K562 (cell line): ENCODE results near the gene CHST1. TPM values are rescaled to one million over a fixed set of nuclear protein-coding genes. Genes with fewer than 3 reads are reported as not detected.

Experiments used
- ATAC-seq: fragments of 200-7000 bp; cut with Tn5 transposase; 3 replicates; pipeline ENCODE4 v1.9.1; 2020; ENCODE audit warnings: moderate library complexity
- BruUV-seq: library from RNA; stranded (reverse); fragments of 400-500 nt; replicated peaks from 2 replicates; lab custom pipeline; 2021; lab: Mats Ljungman, UMichigan
- CTCF ChIA-PET: fragments of 300-600 bp; formaldehyde crosslinking; extraction: SDS; loops from one replicate; lab custom pipeline; 2021; ENCODE audit warnings: low intra/inter-chr PET ratio; lab: Yijun Ruan, JAX
- POLR2A ChIA-PET: fragments of 300-600, 350-650 bp; sonication (Branson Sonifier 250); formaldehyde crosslinking; extraction: SDS; loops from one replicate; lab custom pipeline; 2021; ENCODE audit warnings: antibody characterized with exemption, inconsistent platforms; lab: Yijun Ruan, JAX
- DNase-seq, 4 experiments: peaks; one replicate each; pipeline versions ENCODE4 v3.0.0 to v3.0.0-alpha.2; 2011 to 2018; ENCODE audit warnings: low spot score in 3 of 4, mixed read lengths in 3 of 4; ENCODE audit errors: extremely low read depth in 1 of 4
- FAIRE-seq: peaks from 2 replicates; lab custom pipeline; 2011; peaks lifted over from hg19 to GRCh38; lab: Jason Lieb, UNC
- H2AFZ ChIP-seq: 2 replicates; pipeline ENCODE4 v1.6.0; 2011; ENCODE audit warnings: low read depth, low read length, control low read depth, inconsistent platforms
- H3K27ac ChIP-seq: fragments of 200-600 bp; 3 replicates; pipeline ENCODE4 v1.8.0; 2011; ENCODE audit warnings: low read depth, mild to moderate bottlenecking, control low read depth, inconsistent platforms, low read length, moderate library complexity, mixed read lengths; ENCODE audit errors: extremely low read depth
- H3K27me3 ChIP-seq, 2 experiments: fragments of 300-600 bp in 1 of 2; 2 replicates in 1 of 2; 3 replicates in 1 of 2; pipeline versions ENCODE4 v1.6.0 to v1.8.0; 2011; ENCODE audit warnings: inconsistent platforms in 2 of 2, low read length in 2 of 2, mild to moderate bottlenecking in 1 of 2, mixed read lengths in 1 of 2, moderate library complexity in 1 of 2; ENCODE audit not compliant: control insufficient read depth in 2 of 2, insufficient read depth in 2 of 2
- H3K36me3 ChIP-seq: fragments of 300-600 bp; 3 replicates; pipeline ENCODE4 v1.8.0; 2011; ENCODE audit warnings: mild to moderate bottlenecking, low read length, inconsistent platforms; ENCODE audit not compliant: control insufficient read depth, insufficient read depth
- H3K4me1 ChIP-seq, 2 experiments: fragments of 200-600 bp in 1 of 2; replicated peaks in 1 of 2; 2 replicates in 1 of 2; 3 replicates in 1 of 2; pipeline versions ENCODE4 v1.5.1 to v1.8.0; 2011; ENCODE audit warnings: inconsistent platforms in 2 of 2, low read length in 2 of 2, mild to moderate bottlenecking in 1 of 2, mixed read lengths in 1 of 2, moderate library complexity in 1 of 2; ENCODE audit not compliant: control insufficient read depth in 2 of 2, insufficient read depth in 2 of 2
- H3K4me2 ChIP-seq: 2 replicates; pipeline ENCODE4 v1.6.1; 2011; ENCODE audit warnings: low read length, control low read depth, inconsistent platforms, mixed read lengths; ENCODE audit not compliant: insufficient read depth
- H3K4me3 ChIP-seq: fragments of 200-600 bp; sonication (generic), shearing (Covaris generic); 2 replicates; pipeline ENCODE4 v1.5.1; 2016; ENCODE audit warnings: control low read depth, inconsistent platforms
- H3K79me2 ChIP-seq: fragments of 200-600 bp; 3 replicates; pipeline ENCODE4 v1.8.0; 2011; ENCODE audit warnings: low read length, inconsistent platforms; ENCODE audit not compliant: control insufficient read depth, insufficient read depth
- H3K9ac ChIP-seq, 2 experiments: 2 replicates each; pipeline versions ENCODE4 v1.6.0 to v1.6.1; 2011; ENCODE audit warnings: low read depth in 2 of 2, low read length in 2 of 2, control low read depth in 1 of 2, inconsistent platforms in 1 of 2, mild to moderate bottlenecking in 1 of 2, mixed read lengths in 1 of 2; ENCODE audit not compliant: insufficient read depth in 1 of 2
- H3K9me1 ChIP-seq: one replicate; pipeline ENCODE4 v1.6.0; 2011; ENCODE audit warnings: inconsistent platforms, mild to moderate bottlenecking, low read length, moderate library complexity; ENCODE audit not compliant: control insufficient read depth, insufficient read depth
- H3K9me3 ChIP-seq: replicated peaks from 2 replicates; pipeline ENCODE4 v1.5.1; 2011; ENCODE audit warnings: low read depth, low read length, inconsistent platforms; ENCODE audit not compliant: control insufficient read depth, insufficient read depth
- H4K20me1 ChIP-seq: replicated peaks from 2 replicates; pipeline ENCODE4 v1.6.1; 2011; ENCODE audit warnings: low read length, inconsistent platforms, mixed read lengths; ENCODE audit not compliant: control insufficient read depth, insufficient read depth
- ATF3 ChIP-seq, 2 experiments: fragments of 450-650 bp in 1 of 2; sonication (generic) in 1 of 2; formaldehyde crosslinking in 1 of 2; IDR thresholded peaks in 1 of 2; conservative IDR thresholded peaks in 1 of 2; 2 replicates each; pipeline versions ENCODE4 v1.6.1 to v1.8.1; 2016 to 2023; ENCODE audit warnings: mild to moderate bottlenecking in 2 of 2, moderate library complexity in 2 of 2, inconsistent platforms in 1 of 2, missing genetic modification reagents in 1 of 2
- ATF7 ChIP-seq: fragments of 450-650 bp; IDR thresholded peaks from 2 replicates; pipeline ENCODE4 v1.7.1; 2014; ENCODE audit warnings: mild to moderate bottlenecking, moderate library complexity
- CTCF ChIP-seq, 3 experiments: IDR thresholded peaks in 2 of 3; conservative IDR thresholded peaks in 1 of 3; 2 replicates each; pipeline ENCODE4 v1.5.1; 2011 to 2012; ENCODE audit warnings: low read length in 3 of 3, mild to moderate bottlenecking in 3 of 3, control low read depth in 2 of 3, improper control_type of control experiment in 1 of 3, inconsistent platforms in 1 of 3, low read depth in 1 of 3, mixed read lengths in 1 of 3, moderate library complexity in 1 of 3; ENCODE audit not compliant: insufficient read depth in 2 of 3
- FUS ChIP-seq: fragments of 200-400 bp; formaldehyde crosslinking; optimal IDR thresholded peaks from 2 replicates; pipeline ENCODE3; 2017; ENCODE audit warnings: low read depth, low read length
- MCM5 ChIP-seq: fragments of 450-650 bp; IDR thresholded peaks from 2 replicates; pipeline ENCODE4 v1.6.1; 2016; ENCODE audit warnings: low read depth
- MED1 ChIP-seq: sonication (generic); formaldehyde crosslinking; IDR thresholded peaks from 2 replicates; pipeline ENCODE4 v1.8.1; 2023; ENCODE audit warnings: missing genetic modification reagents, borderline replicate concordance
- MLX ChIP-seq, 2 experiments: fragments of 450-650 bp in 1 of 2; sonication (generic) in 1 of 2; formaldehyde crosslinking; conservative IDR thresholded peaks; 2 replicates each; pipeline versions ENCODE4 v1.4.0 to v1.8.1; 2020 to 2022; ENCODE audit warnings: mild to moderate bottlenecking in 1 of 2, missing genetic modification reagents in 1 of 2
- NBN ChIP-seq: fragments of 450-650 bp; IDR thresholded peaks from 2 replicates; pipeline ENCODE4 v1.6.1; 2016; ENCODE audit warnings: low read depth, mild to moderate bottlenecking
- NCOR1 ChIP-seq: fragments of 450-650 bp; IDR thresholded peaks from 2 replicates; pipeline ENCODE4 v1.6.1; 2016; ENCODE audit warnings: mild to moderate bottlenecking, moderate library complexity
- PRDM10 ChIP-seq: fragments of 450-650 bp; IDR thresholded peaks from 2 replicates; pipeline ENCODE4 v1.6.1; 2018; ENCODE audit not compliant: partially characterized antibody
- WGBS: fragments of 100-300 bp; shearing (Covaris generic); methylation state at CpG from one replicate; pipeline ENCODE4 v1.1.6; 2016; ENCODE audit warnings: low coverage, mixed read lengths; ENCODE audit not compliant: insufficient coverage; ENCODE audit errors: missing lambda C conversion rate; 5-methylcytosine and 5-hydroxymethylcytosine counted together
- in situ Hi-C: fragments of 300-500 bp; cut with MboI; formaldehyde crosslinking; loops from 4 replicates; pipeline ENCODE4 v1.15.0; 2018; ENCODE audit warnings: inconsistent platforms, mixed read lengths
- intact Hi-C: fragments of 100-400 bp; cut with micrococcal nuclease; formaldehyde crosslinking; loops from 2 replicates; pipeline ENCODE4 v1.14.2; 2022
- polyA plus RNA-seq, 8 experiments: library from polyadenylated mRNA; depleted of rRNA in 4 of 8; stranded (reverse) in 5 of 8; unstranded in 3 of 8; fragments of >200 nt; fragmentation: Nextera tagmentation in 2 of 8; fragmentation: Illumina TruSeq in 1 of 8; extraction: Ambion mirVana in 2 of 8; extraction: Trizol in 1 of 8; gene quantifications; 2 replicates each; pipeline versions ENCODE4 v1.2.1 to v1.2.3, GENCODE V29; 2011 to 2014; ENCODE audit warnings: inconsistent platforms in 1 of 8, missing spikeins in 1 of 8
- total RNA-seq, 7 experiments: library from RNA; depleted of rRNA in 6 of 7; stranded (reverse); fragments of >200 nt in 6 of 7; fragmentation: Illumina TruSeq in 2 of 7; extraction: Trizol in 2 of 7; gene quantifications; 2 replicates each; pipeline versions ENCODE4 v1.2.1 to v1.2.3, GENCODE V29; 2011 to 2021; ENCODE audit warnings: low replicate concordance in 1 of 7

The CHST1 gene
- total and polyA plus RNA-seq, 9 of the 15 experiments (the other 6 are each of a cell fraction or from before 2014, with no cell fraction given): 0.04 to 0.32 (median 0.18) TPM; not detected in 4

- peak; percentile 58; the same call in 1 of the 2 replicates for TF ChIP-seq ATF7
- TF ChIP-seq ATF3 (IDR thresholded peaks at IDR 0.05): 0 out of 2 replicates have a peak, but pooled peaks have one; percentile 22
- no peak for TF ChIP-seq ATF3 (CRISPR knock-in tag; conservative IDR thresholded peaks at IDR 0.05)
- TF ChIP-seq NBN: no peak
- no peak for TF ChIP-seq FUS
Observed at GRCh38 chr11:45614196-45614828, 51.1 kb downstream of the CHST1 start (continued).

GRCh38 chr11:45610627-45611026, 54.8 kb downstream of the CHST1 start:
- no peak for ATAC-seq
- H3K9me1 ChIP-seq: no peaks in the 10 kb centered on the region
- FAIRE-seq: no peak
- TF ChIP-seq CTCF (IDR thresholded peaks at IDR 0.05 in 2 of 3, conservative IDR thresholded peaks at IDR 0.05 in 1 of 3; ENCODE audit: insufficient read depth in 2 of 3, low read depth in 1 of 3, low read length in 3 of 3) (no peak), MCM5 (no peak), PRDM10 (no peak), MED1 (no peak), NCOR1 (no peak), MLX (CRISPR knock-in tag; conservative IDR thresholded peaks at IDR 0.05) (no peak)

More at GRCh38 chr11:45610627-45611026, 54.8 kb downstream of the CHST1 start:
- in situ Hi-C loops (no loop called here), intact Hi-C loops (no loop called here)
- no TSS peak for BruUV-seq
- Histone ChIP-seq H3K27ac (no peak overlapping the region), H3K4me2 (no peak overlapping the region), H3K4me3 (no peak overlapping the region), H3K79me2 (no peaks in the 10 kb centered on the region), H3K9ac (no peak overlapping the region), H4K20me1 (no peaks in the 10 kb centered on the region), H3K9me3 (no peaks in the 10 kb centered on the region), H2AFZ (no peak overlapping the region), H3K36me3 (no peaks in the 10 kb centered on the region), H3K27me3 (peaks cover 0 to 9% of the 10 kb centered on the region in 2 experiments; a peak in 2 of 5 replicates), H3K4me1 (no peaks in the 10 kb centered on the region)
- no peak for DNase-seq
- WGBS: 4% methylated on average over 3 of the region's 3 CpGs
- POLR2A ChIA-PET: no interaction called here
- CTCF ChIA-PET: no interaction called here
